ENCODE measurements around the gene MOSPD2. TPM values are rescaled to one million over a fixed set of nuclear protein-coding genes. Genes with fewer than 3 reads are reported as not detected.

Gene MOSPD2
- total and polyA plus RNA-seq, 2 of the 8 experiments (the other 6 are each of a cell fraction or from before 2014, with no cell fraction given), result 4.5 to 12.1 TPM

GRCh38 chrX:14964500-14964899, 91.3 kb downstream of the MOSPD2 start:
- no peaks in the 10 kb centered on the region for H3K23me2 ChIP-seq (ENCODE audit: low read depth, low read length)
- H4K91ac ChIP-seq (replicated peaks; ENCODE audit: insufficient read length, low read length), result no peak overlapping the region
- FAIRE-seq, result no peak
- H3K36me3 ChIP-seq (ENCODE audit: control insufficient read depth in 2 of 4, insufficient read depth in 4 of 4, low read length in 3 of 4), result no peaks in the 10 kb centered on the region
- H3K56ac ChIP-seq (replicated peaks; ENCODE audit: insufficient read length, low read depth, low read length), result no peak overlapping the region
- CTCF ChIA-PET (ENCODE audit: partially characterized antibody), result interaction anchor here (1.0 to 1.1 kb wide), 2 partner anchors 26 to 179 kb away, joined by 3 read pairs; no protein-coding TSS in a partner anchor
- no peak overlapping the region for H3K4me3 ChIP-seq (ENCODE audit: extremely low read depth in 1 of 4, insufficient read depth in 2 of 4, low read depth in 3 of 4, low read length in 4 of 4)
- H3K9ac ChIP-seq (replicated peaks in 1 of 4; ENCODE audit: extremely low read depth in 1 of 4, low read depth in 3 of 4, low read length in 3 of 4), result no peak overlapping the region
- H2BK20ac ChIP-seq (ENCODE audit: low read length), result no peak overlapping the region
- no peaks in the 10 kb centered on the region for H3K79me1 ChIP-seq (ENCODE audit: low read depth, low read length)
- no peak overlapping the region for H2BK120ac ChIP-seq (replicated peaks; ENCODE audit: low read depth, low read length)
- no peak overlapping the region for H2BK12ac ChIP-seq (ENCODE audit: low read depth, low read length)
- no peaks in the 10 kb centered on the region for H3K79me2 ChIP-seq (ENCODE audit: control insufficient read depth in 1 of 2, insufficient read depth in 2 of 2, low read length in 2 of 2)
- no peak overlapping the region for H3K23ac ChIP-seq (ENCODE audit: insufficient read length)
- no peak overlapping the region for H2BK5ac ChIP-seq (ENCODE audit: low read depth, low read length)
- no peak overlapping the region for H2AFZ ChIP-seq (ENCODE audit: low read length)
- no peaks in the 10 kb centered on the region for H3K27me3 ChIP-seq (replicated peaks in 1 of 4; ENCODE audit: control insufficient read depth in 3 of 4, extremely low read depth in 1 of 4, insufficient read depth in 3 of 4, low read length in 3 of 4)
- 100% methylated on average over 1 of the region's 2 CpGs; no CpG with 5 or more reads in 1 of the 2 experiments for WGBS, 2 experiments (ENCODE audit: extremely low coverage in 1 of 2, insufficient coverage in 1 of 2, insufficient read length in 1 of 2, insufficient replicate concordance in 2 of 2, low coverage in 1 of 2, low lambda C conversion rate in 2 of 2, missing lambda C conversion rate in 1 of 2)
- H3K18ac ChIP-seq (ENCODE audit: extremely low read depth, low read length), result no peak overlapping the region
- POLR2A ChIA-PET (ENCODE audit: partially characterized antibody), result no interaction called here
- H4K20me1 ChIP-seq (replicated peaks in 1 of 2; ENCODE audit: control insufficient read depth in 1 of 2, insufficient read depth in 2 of 2, low read length in 2 of 2), result no peaks in the 10 kb centered on the region
- no peaks in the 10 kb centered on the region for H3K4me1 ChIP-seq (replicated peaks in 1 of 4; ENCODE audit: control insufficient read depth in 3 of 4, insufficient read depth in 4 of 4, low read length in 3 of 4)
- no peak overlapping the region for H4K8ac ChIP-seq (ENCODE audit: extremely low read depth, insufficient read depth, low read length)
- no peak overlapping the region for H3K14ac ChIP-seq (ENCODE audit: insufficient read length)
- H3K4me2 ChIP-seq (ENCODE audit: insufficient read depth in 1 of 2, low read depth in 2 of 2, low read length in 2 of 2), result no peak overlapping the region
- no peaks in the 10 kb centered on the region for H3K9me3 ChIP-seq (ENCODE audit: insufficient read depth in 2 of 2, low read depth in 1 of 2, low read length in 1 of 2)
- no peak overlapping the region for H3K27ac ChIP-seq (ENCODE audit: low read depth, low read length)
- no peak overlapping the region for H3K4ac ChIP-seq (replicated peaks; ENCODE audit: insufficient read length, low read depth, low read length)
- DNase-seq (ENCODE audit: low read depth in 1 of 2, low spot score in 2 of 2), result no peak
- H2BK15ac ChIP-seq (ENCODE audit: low read length), result no peak overlapping the region
- no peak overlapping the region for H2AK5ac ChIP-seq (ENCODE audit: low read depth, low read length)
- no peak overlapping the region for H4K5ac ChIP-seq (ENCODE audit: insufficient read length, low read depth, low read length)
- TF ChIP-seq FOSL1 (IDR thresholded peaks at IDR 0.05; ENCODE audit: insufficient read depth, low read depth, low read length) (no peak), NANOG (IDR thresholded peaks at IDR 0.05; ENCODE audit: insufficient read depth, low read depth, low read length, poor library complexity, severe bottlenecking) (no peak), CBX8 (IDR thresholded peaks at IDR 0.05; ENCODE audit: borderline replicate concordance, low read depth, low read length) (no peak), POLR2AphosphoS5 (IDR thresholded peaks at IDR 0.05; ENCODE audit: low read depth, low read length) (no peak), TCF12 (IDR thresholded peaks at IDR 0.05; ENCODE audit: low read depth, low read length) (no peak), SIX5 (IDR thresholded peaks at IDR 0.05; ENCODE audit: low read depth, low read length) (no peak), BRCA1 (IDR thresholded peaks at IDR 0.05; ENCODE audit: low read depth, low read length) (no peak), SRF (IDR thresholded peaks at IDR 0.05; ENCODE audit: low read depth, low read length) (no peak), MAFK (IDR thresholded peaks at IDR 0.05; ENCODE audit: low read depth, low read length) (no peak), EP300 (IDR thresholded peaks at IDR 0.05; ENCODE audit: borderline replicate concordance in 1 of 2, low read depth in 2 of 2, low read length in 2 of 2) (no peak), RXRA (IDR thresholded peaks at IDR 0.05; ENCODE audit: insufficient read depth, low read depth, low read length) (no peak), SAP30 (IDR thresholded peaks at IDR 0.05; ENCODE audit: insufficient read depth, insufficient replicate concordance, low read length) (no peak), TBP (IDR thresholded peaks at IDR 0.05; ENCODE audit: low read depth, low read length) (no peak)
- TF ChIP-seq, protein P1, sequence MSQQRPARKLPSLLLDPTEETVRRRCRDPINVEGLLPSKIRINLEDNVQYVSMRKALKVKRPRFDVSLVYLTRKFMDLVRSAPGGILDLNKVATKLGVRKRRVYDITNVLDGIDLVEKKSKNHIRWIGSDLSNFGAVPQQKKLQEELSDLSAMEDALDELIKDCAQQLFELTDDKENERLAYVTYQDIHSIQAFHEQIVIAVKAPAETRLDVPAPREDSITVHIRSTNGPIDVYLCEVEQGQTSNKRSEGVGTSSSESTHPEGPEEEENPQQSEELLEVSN (IDR thresholded peaks at IDR 0.05), result no peak

Measured in H1 (cell line).